ENCODE measurements around the gene ACSBG1.
A peak's percentile ranks its signal among the peaks of the same experiment; 100 is the strongest.

Gene ACSBG1

GRCh38 chr15:78205856-78206255 lies 28.5 kb downstream of the ACSBG1 start:
- H3K27me3 ChIP-seq (ENCODE audit: control insufficient read depth in 5 of 5, insufficient read depth in 4 of 5, low read length in 5 of 5) = no peaks in the 10 kb centered on the region
- no peaks in the 10 kb centered on the region for H3K9me3 ChIP-seq (ENCODE audit: control insufficient read depth in 5 of 5, low read length in 5 of 5)
- no peak overlapping the region for H3K9ac ChIP-seq (ENCODE audit: low read length in 5 of 5)
- H3K27ac ChIP-seq (ENCODE audit: low read depth, low read length) = no peak overlapping the region
- H3K4me3 ChIP-seq (ENCODE audit: low read depth in 1 of 5, low read length in 5 of 5) = no peak overlapping the region
- no peaks in the 10 kb centered on the region for H3K36me3 ChIP-seq (ENCODE audit: control insufficient read depth in 5 of 5, insufficient read depth in 5 of 5, low read length in 5 of 5)
- H3K4me1 ChIP-seq (ENCODE audit: control insufficient read depth in 5 of 5, insufficient read depth in 5 of 5, low read length in 5 of 5) = peaks cover 0 to 28% (median 26%) of the 10 kb centered on the region in 5 donors

DNA sequence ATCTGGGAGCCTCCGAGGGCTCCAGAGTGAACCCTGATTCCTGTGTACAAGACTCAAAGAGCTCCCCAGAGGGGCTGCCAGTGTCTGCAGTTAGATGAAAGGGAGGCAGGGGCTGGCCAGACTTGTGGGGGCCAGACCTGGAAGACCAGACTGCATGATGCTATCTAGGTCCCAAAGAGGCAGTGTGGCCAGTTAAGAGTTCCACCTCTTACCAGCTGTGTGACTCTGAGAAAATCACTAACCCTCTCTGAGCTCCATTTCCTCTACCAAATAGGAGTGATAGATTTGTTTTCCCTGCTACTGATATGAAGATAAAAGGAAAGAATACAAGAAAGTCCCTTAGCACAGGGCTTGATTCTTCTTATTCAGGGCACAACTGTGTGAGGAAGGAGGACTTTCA lies 29.0 kb downstream of the ACSBG1 start:
- Histone ChIP-seq H3K27ac (ENCODE audit: low read depth, low read length) (no peak overlapping the region), H3K36me3 (ENCODE audit: control insufficient read depth in 5 of 5, insufficient read depth in 5 of 5, low read length in 5 of 5) (no peaks in the 10 kb centered on the region), H3K4me1 (ENCODE audit: control insufficient read depth in 5 of 5, insufficient read depth in 5 of 5, low read length in 5 of 5) (peaks cover 0 to 28% (median 26%) of the 10 kb centered on the region in 5 donors), H3K9me3 (ENCODE audit: control insufficient read depth in 5 of 5, low read length in 5 of 5) (no peaks in the 10 kb centered on the region), H3K9ac (ENCODE audit: low read length in 5 of 5) (no peak overlapping the region), H3K27me3 (ENCODE audit: control insufficient read depth in 5 of 5, insufficient read depth in 4 of 5, low read length in 5 of 5) (no peaks in the 10 kb centered on the region), H3K4me3 (ENCODE audit: low read depth in 1 of 5, low read length in 5 of 5) (no peak overlapping the region)

DNA sequence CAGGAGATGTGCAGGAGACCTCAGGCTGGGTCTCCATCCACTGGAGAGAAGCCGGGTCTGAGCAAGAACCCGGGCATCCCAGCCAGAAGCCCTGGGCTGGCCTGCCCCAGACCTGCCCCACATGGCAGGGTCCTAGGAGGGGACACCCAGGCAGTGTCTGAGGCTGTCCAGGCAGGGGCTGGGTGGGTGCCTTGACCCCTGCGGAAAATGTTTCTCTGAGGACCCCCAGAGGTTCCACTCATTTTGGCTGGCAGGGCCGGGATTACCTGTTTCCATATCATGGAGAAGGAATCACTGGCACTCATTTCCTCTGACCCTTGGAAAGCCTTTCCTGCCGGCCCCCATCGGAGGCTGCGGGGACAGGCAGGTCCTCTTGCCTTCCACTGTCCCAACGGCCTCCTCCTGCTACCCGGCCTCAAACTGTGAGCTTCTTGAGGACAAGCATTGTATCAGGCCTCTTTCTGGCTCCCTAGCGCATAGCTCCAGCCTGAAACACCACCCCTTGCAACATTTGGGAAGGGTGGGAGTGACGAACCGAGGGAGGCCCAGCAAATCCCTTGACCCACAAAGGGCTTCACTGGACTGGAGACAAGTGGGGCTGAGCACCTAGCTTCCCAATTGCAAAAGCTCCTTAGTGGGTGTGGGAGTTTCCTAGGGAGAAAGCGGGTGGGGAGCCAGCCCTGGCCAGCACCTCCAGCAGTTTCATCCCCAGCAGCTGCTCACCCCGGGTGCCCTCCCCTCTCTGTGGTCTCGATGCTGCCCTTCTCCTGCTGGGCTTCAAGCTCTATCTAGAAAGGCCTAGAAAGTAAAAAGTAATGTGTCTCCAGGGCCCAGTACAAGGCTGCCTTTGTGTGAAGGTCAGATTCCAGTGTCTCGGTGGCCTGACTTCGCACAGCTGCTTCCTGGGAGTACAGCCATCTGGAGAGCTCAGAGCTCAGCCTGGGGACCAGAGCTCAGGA lies 29.7 kb downstream of the ACSBG1 start:
- no peaks in the 10 kb centered on the region for H3K9me3 ChIP-seq (ENCODE audit: control insufficient read depth in 5 of 5, low read length in 5 of 5)
- no peak overlapping the region for H3K4me3 ChIP-seq (ENCODE audit: low read depth in 1 of 5, low read length in 5 of 5)
- H3K27ac ChIP-seq (ENCODE audit: low read depth, low read length) = no peak overlapping the region
- H3K36me3 ChIP-seq (ENCODE audit: control insufficient read depth in 5 of 5, insufficient read depth in 5 of 5, low read length in 5 of 5) = no peaks in the 10 kb centered on the region
- H3K9ac ChIP-seq (ENCODE audit: low read length in 5 of 5) = peak overlapping the region in 1 of 5 donors; percentile 8
- no peaks in the 10 kb centered on the region for H3K27me3 ChIP-seq (ENCODE audit: control insufficient read depth in 5 of 5, insufficient read depth in 4 of 5, low read length in 5 of 5)
- peaks cover 0 to 23% (median 22%) of the 10 kb centered on the region in 5 donors for H3K4me1 ChIP-seq (ENCODE audit: control insufficient read depth in 5 of 5, insufficient read depth in 5 of 5, low read length in 5 of 5)

GRCh38 chr15:78203346-78204225 lies 30.8 kb downstream of the ACSBG1 start:
- H3K27ac ChIP-seq (ENCODE audit: low read depth, low read length) = no peak overlapping the region
- no peaks in the 10 kb centered on the region for H3K9me3 ChIP-seq (ENCODE audit: control insufficient read depth in 5 of 5, low read length in 5 of 5)
- no peak overlapping the region for H3K4me3 ChIP-seq (ENCODE audit: low read depth in 1 of 5, low read length in 5 of 5)
- peaks cover 0 to 19% (median 16%) of the 10 kb centered on the region in 5 donors for H3K4me1 ChIP-seq (ENCODE audit: control insufficient read depth in 5 of 5, insufficient read depth in 5 of 5, low read length in 5 of 5)
- H3K27me3 ChIP-seq (ENCODE audit: control insufficient read depth in 5 of 5, insufficient read depth in 4 of 5, low read length in 5 of 5) = no peaks in the 10 kb centered on the region
- H3K36me3 ChIP-seq (ENCODE audit: control insufficient read depth in 5 of 5, insufficient read depth in 5 of 5, low read length in 5 of 5) = no peaks in the 10 kb centered on the region
- H3K9ac ChIP-seq (ENCODE audit: low read length in 5 of 5) = no peak overlapping the region

DNA sequence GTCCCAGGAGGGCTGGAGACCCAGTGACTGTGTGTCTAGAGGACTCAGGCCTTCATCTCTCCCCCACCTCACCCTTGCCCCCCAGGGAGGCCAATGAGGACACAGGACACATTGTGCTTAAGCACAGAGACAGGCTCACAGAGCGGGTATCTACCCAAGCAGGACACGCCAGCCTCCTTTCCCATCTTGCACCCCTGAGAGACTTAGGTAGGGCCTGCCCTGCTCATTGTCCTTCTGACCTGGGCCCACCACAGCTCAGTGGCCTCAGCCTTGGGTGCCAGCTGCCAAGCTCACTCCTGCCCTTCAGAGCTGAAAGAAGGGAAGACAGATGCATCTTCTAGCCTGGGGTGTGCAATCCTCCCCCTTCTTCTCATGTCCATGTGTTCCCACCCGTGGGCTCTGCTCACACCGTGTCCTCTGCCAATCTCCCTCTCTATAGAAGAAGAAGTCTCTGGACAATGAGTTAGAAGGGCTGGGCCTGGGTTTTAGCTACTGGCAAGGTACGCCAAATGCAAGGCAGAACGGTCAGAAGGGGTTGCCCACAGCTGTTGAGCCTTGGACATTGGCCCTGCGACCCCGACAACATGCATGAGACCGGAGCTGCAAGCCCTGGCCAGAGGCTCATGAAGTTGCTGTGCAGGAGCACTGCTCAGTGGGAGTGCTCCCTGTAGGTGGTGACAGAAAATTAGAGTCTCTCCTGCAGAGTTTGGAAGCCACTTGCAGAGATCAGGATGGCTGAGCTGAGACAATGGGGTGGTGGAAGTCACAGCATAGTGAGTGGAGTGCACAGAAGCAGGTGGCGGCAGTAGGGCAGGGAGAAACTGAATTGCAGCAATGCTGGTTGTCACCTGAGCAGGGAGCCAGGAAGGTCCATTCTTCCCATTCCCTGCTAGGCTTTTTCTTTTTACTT lies 32.8 kb downstream of the ACSBG1 start:
- H3K9ac ChIP-seq (ENCODE audit: low read length in 5 of 5) = no peak overlapping the region
- H3K27ac ChIP-seq (ENCODE audit: low read depth, low read length) = no peak overlapping the region
- H3K4me1 ChIP-seq (ENCODE audit: control insufficient read depth in 5 of 5, insufficient read depth in 5 of 5, low read length in 5 of 5) = peaks cover 0 to 22% (median 12%) of the 10 kb centered on the region in 5 donors
- no peaks in the 10 kb centered on the region for H3K27me3 ChIP-seq (ENCODE audit: control insufficient read depth in 5 of 5, insufficient read depth in 4 of 5, low read length in 5 of 5)
- H3K9me3 ChIP-seq (ENCODE audit: control insufficient read depth in 5 of 5, low read length in 5 of 5) = no peaks in the 10 kb centered on the region
- H3K4me3 ChIP-seq (ENCODE audit: low read depth in 1 of 5, low read length in 5 of 5) = no peak overlapping the region
- no peaks in the 10 kb centered on the region for H3K36me3 ChIP-seq (ENCODE audit: control insufficient read depth in 5 of 5, insufficient read depth in 5 of 5, low read length in 5 of 5)

DNA sequence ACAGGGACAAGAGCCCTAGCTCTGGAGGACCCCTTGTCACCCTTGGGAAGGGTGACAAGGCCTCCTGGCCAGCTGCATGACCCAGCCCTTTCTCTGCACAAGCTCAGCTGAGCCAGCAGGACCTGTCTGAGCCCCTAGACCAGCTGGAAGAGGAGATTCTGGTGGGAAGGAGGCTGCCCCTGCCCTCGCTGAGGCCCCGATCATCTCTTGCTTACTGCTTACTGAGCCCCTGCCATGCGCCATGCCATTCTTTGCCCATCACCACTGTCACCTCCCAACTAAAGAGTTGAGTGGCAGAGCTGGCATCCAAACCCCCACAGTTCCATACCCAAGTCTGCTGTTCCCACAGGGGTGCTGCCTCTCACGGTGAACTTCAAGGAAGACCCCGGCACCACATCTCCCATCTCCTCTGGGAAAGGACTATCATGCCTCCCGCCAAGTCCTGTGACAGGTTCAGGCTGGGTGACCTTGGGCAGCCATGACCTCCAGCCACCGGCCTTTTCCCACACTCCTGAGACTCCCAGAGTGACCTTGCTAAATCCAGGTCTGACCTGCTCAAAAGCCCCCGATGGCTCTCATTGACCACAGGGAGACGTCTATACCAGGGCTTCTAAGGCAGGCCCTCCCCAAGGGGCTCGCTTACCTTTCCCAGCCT lies 34.0 kb downstream of the ACSBG1 start:
- H3K27ac ChIP-seq (ENCODE audit: low read depth, low read length) = no peak overlapping the region
- H3K9me3 ChIP-seq (ENCODE audit: control insufficient read depth in 5 of 5, low read length in 5 of 5) = no peaks in the 10 kb centered on the region
- no peak overlapping the region for H3K4me3 ChIP-seq (ENCODE audit: low read depth in 1 of 5, low read length in 5 of 5)
- no peaks in the 10 kb centered on the region for H3K27me3 ChIP-seq (ENCODE audit: control insufficient read depth in 5 of 5, insufficient read depth in 4 of 5, low read length in 5 of 5)
- no peaks in the 10 kb centered on the region for H3K36me3 ChIP-seq (ENCODE audit: control insufficient read depth in 5 of 5, insufficient read depth in 5 of 5, low read length in 5 of 5)
- no peak overlapping the region for H3K9ac ChIP-seq (ENCODE audit: low read length in 5 of 5)
- peaks cover 0 to 21% (median 10%) of the 10 kb centered on the region in 5 donors for H3K4me1 ChIP-seq (ENCODE audit: control insufficient read depth in 5 of 5, insufficient read depth in 5 of 5, low read length in 5 of 5)

GRCh38 chr15:78197632-78198031 lies 36.7 kb downstream of the ACSBG1 start:
- no peak overlapping the region for H3K4me3 ChIP-seq (ENCODE audit: low read depth in 1 of 5, low read length in 5 of 5)
- no peak overlapping the region for H3K27ac ChIP-seq (ENCODE audit: low read depth, low read length)
- H3K9ac ChIP-seq (ENCODE audit: low read length in 5 of 5) = no peak overlapping the region
- H3K9me3 ChIP-seq (ENCODE audit: control insufficient read depth in 5 of 5, low read length in 5 of 5) = no peaks in the 10 kb centered on the region
- H3K27me3 ChIP-seq (ENCODE audit: control insufficient read depth in 5 of 5, insufficient read depth in 4 of 5, low read length in 5 of 5) = no peaks in the 10 kb centered on the region
- no peaks in the 10 kb centered on the region for H3K36me3 ChIP-seq (ENCODE audit: control insufficient read depth in 5 of 5, insufficient read depth in 5 of 5, low read length in 5 of 5)
- H3K4me1 ChIP-seq (ENCODE audit: control insufficient read depth in 5 of 5, insufficient read depth in 5 of 5, low read length in 5 of 5) = peaks cover 0 to 13% (median 2%) of the 10 kb centered on the region in 5 donors

DNA sequence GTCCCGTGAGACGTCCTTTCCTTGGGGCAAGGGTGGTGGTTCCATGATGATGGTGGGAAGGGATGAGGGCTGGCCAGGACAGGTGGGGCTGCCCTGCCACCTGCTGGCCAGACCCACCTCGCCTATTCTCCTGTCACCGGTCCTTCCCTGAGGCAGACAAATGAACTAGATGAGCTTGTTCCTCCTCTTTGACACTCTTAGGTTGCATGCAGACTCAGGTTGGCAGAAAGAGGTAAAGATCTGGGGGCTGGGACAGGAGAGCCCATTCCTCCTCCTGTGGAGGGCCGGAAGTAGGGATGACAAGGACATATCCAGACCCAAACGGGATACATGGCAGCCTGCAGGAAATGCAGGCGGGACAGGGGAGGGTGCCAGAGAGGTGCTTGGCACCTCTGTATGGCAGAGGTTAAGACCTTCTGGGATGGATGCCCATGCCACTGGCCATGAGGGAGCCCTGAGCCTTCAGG lies 38.6 kb downstream of the ACSBG1 start:
- Histone ChIP-seq H3K36me3 (ENCODE audit: control insufficient read depth in 5 of 5, insufficient read depth in 5 of 5, low read length in 5 of 5) (no peaks in the 10 kb centered on the region), H3K27ac (ENCODE audit: low read depth, low read length) (no peak overlapping the region), H3K4me1 (ENCODE audit: control insufficient read depth in 5 of 5, insufficient read depth in 5 of 5, low read length in 5 of 5) (peaks cover 0 to 13% (median 2%) of the 10 kb centered on the region in 5 donors), H3K9ac (ENCODE audit: low read length in 5 of 5) (no peak overlapping the region), H3K27me3 (ENCODE audit: control insufficient read depth in 5 of 5, insufficient read depth in 4 of 5, low read length in 5 of 5) (no peaks in the 10 kb centered on the region), H3K9me3 (ENCODE audit: control insufficient read depth in 5 of 5, low read length in 5 of 5) (peaks cover 0 to 8% (median 4%) of the 10 kb centered on the region in 5 donors), H3K4me3 (ENCODE audit: low read depth in 1 of 5, low read length in 5 of 5) (no peak overlapping the region)

GRCh38 chr15:78194568-78194925 lies 39.8 kb downstream of the ACSBG1 start:
- no peak overlapping the region for H3K27ac ChIP-seq (ENCODE audit: low read depth, low read length)
- no peak overlapping the region for H3K9ac ChIP-seq (ENCODE audit: low read length in 5 of 5)
- peaks cover 0 to 8% (median 5%) of the 10 kb centered on the region in 5 donors for H3K9me3 ChIP-seq (ENCODE audit: control insufficient read depth in 5 of 5, low read length in 5 of 5)
- H3K36me3 ChIP-seq (ENCODE audit: control insufficient read depth in 5 of 5, insufficient read depth in 5 of 5, low read length in 5 of 5) = no peaks in the 10 kb centered on the region
- no peaks in the 10 kb centered on the region for H3K27me3 ChIP-seq (ENCODE audit: control insufficient read depth in 5 of 5, insufficient read depth in 4 of 5, low read length in 5 of 5)
- H3K4me3 ChIP-seq (ENCODE audit: low read depth in 1 of 5, low read length in 5 of 5) = no peak overlapping the region
- peaks cover 0 to 13% (median 2%) of the 10 kb centered on the region in 5 donors for H3K4me1 ChIP-seq (ENCODE audit: control insufficient read depth in 5 of 5, insufficient read depth in 5 of 5, low read length in 5 of 5)

Measured in subcutaneous abdominal adipose tissue (tissue), 5 donors.